Psoas muscle (tissue), 8 donors: ENCODE measurements around the gene ENOPH1. TPM values are rescaled to one million over a fixed set of nuclear protein-coding genes. Genes with fewer than 3 reads are reported as not detected.

Source experiments
- ATAC-seq, 4 donors: fragments of 200-7000 bp; cut with Tn5 transposase; one replicate each; pipeline ENCODE4 v1.9.1; 2020; ENCODE audit warnings: moderate library complexity in 3 of 4, mild to moderate bottlenecking in 2 of 4
- DNase-seq, 2 donors: peaks; one replicate each; pipeline ENCODE4 v3.0.0-alpha.2; 2020
- H3K27ac ChIP-seq: fragments of 200-600 bp; one replicate; pipeline ENCODE4 v1.8.0; 2022
- H3K27me3 ChIP-seq, 3 donors: fragments of 200-600 bp in 1 of 3; one replicate each; pipeline versions ENCODE4 v1.6.1 to v1.8.0; 2013 to 2022; ENCODE audit warnings: low read length in 2 of 3, mild to moderate bottlenecking in 2 of 3, moderate library complexity in 1 of 3; ENCODE audit not compliant: insufficient read depth in 3 of 3
- H3K36me3 ChIP-seq, 2 donors: fragments of 200-600 bp in 1 of 2; one replicate each; pipeline versions ENCODE4 v1.6.1 to v1.8.0; 2013 to 2022; ENCODE audit warnings: low read depth in 1 of 2, mild to moderate bottlenecking in 1 of 2, moderate library complexity in 1 of 2; ENCODE audit not compliant: insufficient read depth in 1 of 2
- H3K4me1 ChIP-seq: fragments of 200-600 bp; one replicate; pipeline ENCODE4 v1.8.0; 2022
- H3K4me3 ChIP-seq: fragments of 200-600 bp; one replicate; pipeline ENCODE4 v1.8.0; 2022; ENCODE audit warnings: mild to moderate bottlenecking
- H3K9me3 ChIP-seq: fragments of 200-600 bp; one replicate; pipeline ENCODE4 v1.8.0; 2022
- CTCF ChIP-seq: fragments of 200-600 bp; IDR thresholded peaks from one replicate; pipeline ENCODE4 v1.8.0; 2022; ENCODE audit warnings: antibody characterized with exemption
- WGBS, 3 donors: extraction: QIAGEN DNeasy Blood & Tissue Kit; methylation state at CpG; one replicate each; pipeline versions ENCODE4 v1.1.6 to v1.1.7; 2013; 5-methylcytosine and 5-hydroxymethylcytosine counted together
- intact Hi-C, 2 donors: fragments of 100-400 bp; cut with DNase I; formaldehyde crosslinking; loops; one replicate each; pipeline versions ENCODE4 v1.11.0 to v1.14.2; 2022
- polyA plus RNA-seq, 3 donors: library from polyadenylated mRNA; stranded (reverse); fragments of 200-250 nt; gene quantifications; one replicate each; pipeline ENCODE4 v1.2.3, GENCODE V29; 2013
- total RNA-seq, 4 donors: library from RNA; stranded (reverse); fragmentation: NEBNext Ultra II Directional in 2 of 4; extraction: Animal tissue kit (Norgen Biotek cat#: 25700) in 2 of 4; gene quantifications; one replicate each; pipeline versions ENCODE4 v1.2.1 to v1.2.4, GENCODE V29; 2021 to 2023
- donor health status: healthy with polysubstance abuse.
- donor health status: DM: no; HTN: no; CAD: no; lungs with moderate emphysema.
- donor health status: Bipolar disorder and iron deficiency.
- donor health status: healthy.
- donor health status: DM: yes; HTN: yes; CAD: no.
- donor health status: DM: no; HTN: no; CAD: no.
- donor health status: DM: no; HTN: no; CAD: no.
- donor health status: DM: yes; HTN: yes; CAD: no.

ENOPH1 gene
- total and polyA plus RNA-seq, 7 donors, result 9.1 to 27.7 (median 12.5) TPM

- DNase-seq (no peak), ATAC-seq (no peak)
- intact Hi-C loops, result no loop called here
- no peaks in the 10 kb centered on the region for H3K27me3 ChIP-seq
- H3K4me3 ChIP-seq, result no peak overlapping the region
- no peak for TF ChIP-seq CTCF
- no peaks in the 10 kb centered on the region for H3K4me1 ChIP-seq
- no peak overlapping the region for H3K27ac ChIP-seq
- no peaks in the 10 kb centered on the region for H3K9me3 ChIP-seq
- 97 to 99% (median 97%) methylated on average over 7 of the region's 7 CpGs for WGBS, 3 donors
- peaks cover 10 to 77% of the 10 kb centered on the region in 2 donors for H3K36me3 ChIP-seq
Observed at GRCh38 chr4:82452026-82452425, 21.6 kb downstream of the ENOPH1 start.

- no peak for ATAC-seq
- H3K4me3 ChIP-seq, result no peak overlapping the region
- no peak for DNase-seq
- no peak overlapping the region for H3K27ac ChIP-seq
- 85 to 93% (median 91%) methylated on average over 7 of the region's 7 CpGs for WGBS, 3 donors
- intact Hi-C loops, result no loop called here
- no peaks in the 10 kb centered on the region for H3K9me3 ChIP-seq
- no peak for TF ChIP-seq CTCF
- H3K27me3 ChIP-seq, result no peaks in the 10 kb centered on the region
- no peaks in the 10 kb centered on the region for H3K4me1 ChIP-seq
- peaks cover 3 to 68% of the 10 kb centered on the region in 2 donors for H3K36me3 ChIP-seq
Observed at GRCh38 chr4:82457266-82457665, 26.9 kb downstream of the ENOPH1 start.

GRCh38 chr4:82458729-82459128 lies 28.3 kb downstream of the ENOPH1 start:
- WGBS, 3 donors, result 81 to 84% (median 82%) methylated on average over 2 of the region's 2 CpGs
- no peak for TF ChIP-seq CTCF
- intact Hi-C loops, result no loop called here
- H3K36me3 ChIP-seq, result peaks cover 0 to 53% of the 10 kb centered on the region in 2 donors
- DNase-seq (no peak), ATAC-seq (no peak)
- no peaks in the 10 kb centered on the region for H3K27me3 ChIP-seq
- H3K4me1 ChIP-seq, result no peaks in the 10 kb centered on the region
- no peak overlapping the region for H3K4me3 ChIP-seq
- H3K9me3 ChIP-seq, result no peaks in the 10 kb centered on the region
- no peak overlapping the region for H3K27ac ChIP-seq

- DNase-seq (no peak), ATAC-seq (no peak)
- no peaks in the 10 kb centered on the region for H3K27me3 ChIP-seq
- H3K27ac ChIP-seq, result no peak overlapping the region
- TF ChIP-seq CTCF, result no peak
- H3K4me1 ChIP-seq, result no peaks in the 10 kb centered on the region
- H3K9me3 ChIP-seq, result no peaks in the 10 kb centered on the region
- intact Hi-C loops, result loop anchor here (2.0 to 10.0 kb wide), 6 partner anchors 277 to 823 kb away; partner anchors contain the start of gene COQ2 (in 1 of the 2)
- H3K4me3 ChIP-seq, result no peak overlapping the region
- 79 to 83% (median 82%) methylated on average over 2 of the region's 2 CpGs for WGBS, 3 donors
- peaks cover 0 to 36% of the 10 kb centered on the region in 2 donors for H3K36me3 ChIP-seq
Observed at GRCh38 chr4:82461710-82462109, 31.3 kb downstream of the ENOPH1 start.

- DNase-seq, result peak; percentile 81 to 89
- no peaks in the 10 kb centered on the region for H3K4me1 ChIP-seq
- H3K27ac ChIP-seq, result no peak overlapping the region
- H3K9me3 ChIP-seq, result no peaks in the 10 kb centered on the region
- intact Hi-C loops, result loop anchor here (2.0 to 10.0 kb wide), 6 partner anchors 276 to 822 kb away; partner anchors contain the start of gene COQ2 (in 1 of the 2)
- H3K4me3 ChIP-seq, result no peak overlapping the region
- 6 to 12% (median 9%) methylated on average over 7 of the region's 7 CpGs for WGBS, 3 donors
- peak; percentile 87 for TF ChIP-seq CTCF
- H3K27me3 ChIP-seq, result no peaks in the 10 kb centered on the region
- ATAC-seq, result peak; percentile 79 to 96 (median 90)
- H3K36me3 ChIP-seq, result peaks cover 0 to 30% of the 10 kb centered on the region in 2 donors
Observed at GRCh38 chr4:82462415-82462831, 32.0 kb downstream of the ENOPH1 start.
